Keratinocyte (primary cell): ENCODE results near the gene IPO11. TPM values are rescaled to one million over a fixed set of nuclear protein-coding genes. Genes with fewer than 3 reads are reported as not detected.
"Not testable (repeated sequence)": the region's sequence is repeated elsewhere in the genome, so short reads cannot be mapped to it uniquely, and the experiment has no call there.

Experiments used
- DNase-seq: peaks from one replicate; pipeline ENCODE4 v3.0.0-alpha.2; 2011; ENCODE audit warnings: low read depth, missing footprints, low spot score
- FAIRE-seq: peaks from 2 replicates; lab custom pipeline; 2011; peaks lifted over from hg19 to GRCh38; lab: Jason Lieb, UNC
- H2AFZ ChIP-seq: 2 replicates; pipeline ENCODE4 v1.6.0; 2012; ENCODE audit warnings: low read length, control low read depth, inconsistent platforms; ENCODE audit not compliant: control insufficient read depth
- H3K27ac ChIP-seq: 2 replicates; pipeline ENCODE4 v1.5.1; 2011; ENCODE audit warnings: low read length; ENCODE audit not compliant: control insufficient read depth, insufficient read depth
- H3K27me3 ChIP-seq: 3 replicates; pipeline ENCODE4 v1.6.0; 2011; ENCODE audit warnings: low read length; ENCODE audit not compliant: control insufficient read depth, insufficient read depth; ENCODE audit errors: extremely low read depth
- H3K36me3 ChIP-seq, 2 experiments: 2 replicates in 1 of 2; 3 replicates in 1 of 2; pipeline ENCODE4 v1.5.1; 2011; ENCODE audit warnings: low read length in 2 of 2, mild to moderate bottlenecking in 1 of 2; ENCODE audit not compliant: control insufficient read depth in 2 of 2, insufficient read depth in 2 of 2; ENCODE audit errors: extremely low read depth in 1 of 2
- H3K4me1 ChIP-seq: 3 replicates; pipeline ENCODE4 v1.5.1; 2011; ENCODE audit warnings: low read length; ENCODE audit not compliant: control insufficient read depth, insufficient read depth; ENCODE audit errors: extremely low read depth
- H3K4me2 ChIP-seq: 3 replicates; pipeline ENCODE4 v1.6.0; 2011; ENCODE audit warnings: low read depth, low read length; ENCODE audit not compliant: control insufficient read depth, insufficient read depth; ENCODE audit errors: extremely low read depth
- H3K4me3 ChIP-seq, 3 experiments: fragments of 200-600 bp in 1 of 3; sonication (generic) in 1 of 3; 2 replicates in 2 of 3; 3 replicates in 1 of 3; pipeline ENCODE4 v1.5.1; 2011 to 2016; ENCODE audit warnings: low read length in 3 of 3, mild to moderate bottlenecking in 3 of 3, control low read depth in 2 of 3, inconsistent platforms in 1 of 3, low read depth in 1 of 3, mixed read lengths in 1 of 3, mixed run types in 1 of 3, moderate library complexity in 1 of 3; ENCODE audit not compliant: control insufficient read depth in 2 of 3, insufficient read depth in 2 of 3; ENCODE audit errors: extremely low read depth in 1 of 3
- H3K79me2 ChIP-seq: 2 replicates; pipeline ENCODE4 v1.6.0; 2012; ENCODE audit warnings: low read length; ENCODE audit not compliant: control insufficient read depth, insufficient read depth
- H3K9ac ChIP-seq: 3 replicates; pipeline ENCODE4 v1.6.0; 2011; ENCODE audit warnings: low read length; ENCODE audit not compliant: control insufficient read depth, insufficient read depth; ENCODE audit errors: extremely low read depth
- H3K9me1 ChIP-seq: 3 replicates; pipeline ENCODE4 v1.6.0; 2011; ENCODE audit warnings: low read length; ENCODE audit not compliant: control insufficient read depth, insufficient read depth; ENCODE audit errors: extremely low read depth
- H3K9me3 ChIP-seq: 2 replicates; pipeline ENCODE4 v1.5.1; 2012; ENCODE audit warnings: low read depth, low read length; ENCODE audit not compliant: control insufficient read depth
- H4K20me1 ChIP-seq: 3 replicates; pipeline ENCODE4 v1.6.0; 2011; ENCODE audit warnings: low read length; ENCODE audit not compliant: control insufficient read depth, insufficient read depth; ENCODE audit errors: extremely low read depth
- EZH2 ChIP-seq: IDR thresholded peaks from one replicate; pipeline ENCODE4 v1.6.1; 2012; ENCODE audit warnings: inconsistent platforms, mild to moderate bottlenecking, low read length, moderate library complexity
- dilution Hi-C: fragments of 300-500 bp; cut with MboI; formaldehyde crosslinking; loops from one replicate; pipeline ENCODE4 v1.7.0; 2020; ENCODE audit warnings: low sequenced_read_pairs; ENCODE audit not compliant: extremely low pct_ligation_motif_present
- polyA plus RNA-seq, 5 experiments: library from polyadenylated mRNA; depleted of rRNA in 3 of 5; stranded (reverse) in 3 of 5; stranded (forward) in 1 of 5; unstranded in 1 of 5; fragments of >200 nt; gene quantifications; 1 replicate in 1 of 5; 2 replicates in 3 of 5; 3 replicates in 1 of 5; pipeline versions ENCODE4 v1.2.1 to v1.2.3, GENCODE V29; 2011 to 2012; ENCODE audit warnings: missing spikeins in 2 of 5, low read depth in 1 of 5, low replicate concordance in 1 of 5
- TF ChIP-seq, protein P1 (sequence below), 3 experiments: IDR thresholded peaks in 1 of 3; conservative IDR thresholded peaks in 1 of 3; optimal IDR thresholded peaks in 1 of 3; 2 replicates in 2 of 3; 3 replicates in 1 of 3; pipeline versions ENCODE3 to v1.5.1; 2011; ENCODE audit warnings: low read length in 3 of 3, mild to moderate bottlenecking in 3 of 3, moderate library complexity in 2 of 3, control low read depth in 1 of 3, inconsistent platforms in 1 of 3; ENCODE audit not compliant: insufficient read depth in 2 of 3; ENCODE audit errors: extremely low read depth in 1 of 3

Gene IPO11
- polyA plus RNA-seq, 1 donor (not counting 4 experiments of a cell fraction or from before 2014, with no cell fraction given), result 34.7 TPM

DNA sequence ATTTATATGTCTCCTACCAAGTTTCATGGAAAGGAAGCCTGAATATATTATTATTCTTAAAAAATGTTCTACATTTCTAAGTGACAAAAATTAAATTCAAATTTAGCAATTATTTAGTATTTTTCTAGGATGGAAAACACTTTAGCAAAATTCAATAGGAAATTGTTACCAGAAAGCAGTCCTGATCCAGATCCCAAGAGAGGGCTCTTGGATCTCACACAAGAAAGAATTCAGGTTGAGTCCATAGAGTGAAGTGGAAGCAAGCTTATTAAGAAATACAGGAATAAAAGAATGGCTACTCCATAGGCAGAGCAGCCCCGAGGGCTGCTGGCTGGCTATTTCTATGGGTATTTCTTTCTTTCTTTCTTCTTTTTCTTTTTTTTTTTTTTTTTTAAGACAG lies 210.7 kb downstream of the IPO11 start:
- Histone ChIP-seq H3K4me2 (no peak overlapping the region), H3K9ac (no peak overlapping the region), H3K36me3 (peaks cover 0 to 2% of the 10 kb centered on the region in 2 experiments), H3K27ac (no peak overlapping the region), H3K27me3 (no peaks in the 10 kb centered on the region), H3K9me1 (no peaks in the 10 kb centered on the region), H3K4me3 (no peak overlapping the region), H4K20me1 (no peaks in the 10 kb centered on the region), H3K79me2 (no peaks in the 10 kb centered on the region), H3K4me1 (no peaks in the 10 kb centered on the region), H2AFZ (no peak overlapping the region), H3K9me3 (no peaks in the 10 kb centered on the region)
- no peak for TF ChIP-seq EZH2
- FAIRE-seq (no peak), DNase-seq (no peak)
- dilution Hi-C loops, result no loop called here

DNA sequence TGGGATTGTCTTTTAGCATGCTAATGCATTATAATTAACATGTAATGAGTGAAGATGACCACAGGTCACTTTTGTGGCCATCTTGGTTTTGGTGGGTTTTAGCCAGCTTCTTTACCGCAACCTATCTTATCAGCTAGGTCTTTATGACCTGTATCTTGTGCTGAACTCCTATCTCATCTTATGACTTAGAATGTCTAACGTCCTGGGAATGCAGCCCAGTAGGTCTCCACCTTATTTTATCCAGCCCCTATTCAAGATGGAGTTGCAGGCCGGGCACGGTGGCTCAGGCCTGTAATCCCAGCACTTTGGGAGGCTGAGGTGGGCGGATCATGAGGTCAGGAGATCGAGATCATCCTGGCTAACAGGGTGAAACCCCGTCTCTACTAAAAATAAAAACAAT lies 211.9 kb downstream of the IPO11 start:
- H3K79me2 ChIP-seq, H3K9me1 ChIP-seq, H4K20me1 ChIP-seq, dilution Hi-C loops, H3K4me3 ChIP-seq, H3K4me1 ChIP-seq, FAIRE-seq, H2AFZ ChIP-seq, H3K9me3 ChIP-seq, DNase-seq, H3K27me3 ChIP-seq, H3K36me3 ChIP-seq, H3K4me2 ChIP-seq, H3K9ac ChIP-seq, H3K27ac ChIP-seq: not testable (repeated sequence)

DNA sequence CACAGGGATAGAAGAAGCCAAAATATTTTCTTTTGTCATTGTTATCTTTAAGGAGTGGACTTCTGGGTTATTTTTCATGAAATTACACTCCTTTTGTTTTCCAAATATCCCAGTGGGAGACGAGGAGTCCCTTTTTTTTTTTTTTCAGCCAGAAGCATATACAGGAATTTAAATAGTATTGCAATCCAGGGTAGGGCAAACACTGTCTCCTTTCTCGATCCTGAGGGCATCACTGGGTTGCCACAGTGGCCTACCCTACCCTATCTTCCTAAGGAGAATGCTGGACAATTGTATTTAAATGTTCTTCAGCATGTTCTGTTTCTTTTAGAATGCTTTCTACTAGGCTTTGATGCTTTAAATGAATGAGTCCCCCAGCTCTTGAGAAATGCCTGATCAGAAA lies 214.0 kb downstream of the IPO11 start:
- H3K79me2 ChIP-seq, result no peaks in the 10 kb centered on the region
- H3K9me1 ChIP-seq, result no peaks in the 10 kb centered on the region
- no peak for FAIRE-seq
- no peak for TF ChIP-seq EZH2
- TF ChIP-seq, protein P1, sequence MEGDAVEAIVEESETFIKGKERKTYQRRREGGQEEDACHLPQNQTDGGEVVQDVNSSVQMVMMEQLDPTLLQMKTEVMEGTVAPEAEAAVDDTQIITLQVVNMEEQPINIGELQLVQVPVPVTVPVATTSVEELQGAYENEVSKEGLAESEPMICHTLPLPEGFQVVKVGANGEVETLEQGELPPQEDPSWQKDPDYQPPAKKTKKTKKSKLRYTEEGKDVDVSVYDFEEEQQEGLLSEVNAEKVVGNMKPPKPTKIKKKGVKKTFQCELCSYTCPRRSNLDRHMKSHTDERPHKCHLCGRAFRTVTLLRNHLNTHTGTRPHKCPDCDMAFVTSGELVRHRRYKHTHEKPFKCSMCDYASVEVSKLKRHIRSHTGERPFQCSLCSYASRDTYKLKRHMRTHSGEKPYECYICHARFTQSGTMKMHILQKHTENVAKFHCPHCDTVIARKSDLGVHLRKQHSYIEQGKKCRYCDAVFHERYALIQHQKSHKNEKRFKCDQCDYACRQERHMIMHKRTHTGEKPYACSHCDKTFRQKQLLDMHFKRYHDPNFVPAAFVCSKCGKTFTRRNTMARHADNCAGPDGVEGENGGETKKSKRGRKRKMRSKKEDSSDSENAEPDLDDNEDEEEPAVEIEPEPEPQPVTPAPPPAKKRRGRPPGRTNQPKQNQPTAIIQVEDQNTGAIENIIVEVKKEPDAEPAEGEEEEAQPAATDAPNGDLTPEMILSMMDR (optimal IDR thresholded peaks at IDR 0.05 in 1 of 3, IDR thresholded peaks at IDR 0.05 in 1 of 3, conservative IDR thresholded peaks at IDR 0.05 in 1 of 3; ENCODE audit: extremely low read depth in 1 of 3, insufficient read depth in 2 of 3, low read length in 3 of 3), result no peak
- H3K27me3 ChIP-seq, result no peaks in the 10 kb centered on the region
- H3K27ac ChIP-seq, result no peak overlapping the region
- no peak overlapping the region for H3K4me3 ChIP-seq
- no peak overlapping the region for H3K9ac ChIP-seq
- DNase-seq, result no peak
- H4K20me1 ChIP-seq, result no peaks in the 10 kb centered on the region
- dilution Hi-C loops, result no loop called here
- no peak overlapping the region for H2AFZ ChIP-seq
- no peak overlapping the region for H3K4me2 ChIP-seq
- no peaks in the 10 kb centered on the region for H3K9me3 ChIP-seq
- H3K36me3 ChIP-seq, result peaks cover 0 to 2% of the 10 kb centered on the region in 2 experiments
- no peaks in the 10 kb centered on the region for H3K4me1 ChIP-seq
